Stimulated activated CD8-positive, alpha-beta memory T cell treated with anti-CD3 and anti-CD28 coated beads, Interleukin-7, amount 100 ng/mL, for 48 hours (primary cell): ENCODE measurements around the gene MUL1.
"Not testable (repeated sequence)": the region's sequence is repeated elsewhere in the genome, so short reads cannot be mapped to it uniquely, and the experiment has no call there.

Experiments
- DNase-seq, 2 donors: peaks; one replicate each; pipeline ENCODE4 v3.0.0-alpha.2; 2020; ENCODE audit warnings: low read depth in 1 of 2; ENCODE audit errors: extremely low read depth in 1 of 2

The MUL1 gene

DNA sequence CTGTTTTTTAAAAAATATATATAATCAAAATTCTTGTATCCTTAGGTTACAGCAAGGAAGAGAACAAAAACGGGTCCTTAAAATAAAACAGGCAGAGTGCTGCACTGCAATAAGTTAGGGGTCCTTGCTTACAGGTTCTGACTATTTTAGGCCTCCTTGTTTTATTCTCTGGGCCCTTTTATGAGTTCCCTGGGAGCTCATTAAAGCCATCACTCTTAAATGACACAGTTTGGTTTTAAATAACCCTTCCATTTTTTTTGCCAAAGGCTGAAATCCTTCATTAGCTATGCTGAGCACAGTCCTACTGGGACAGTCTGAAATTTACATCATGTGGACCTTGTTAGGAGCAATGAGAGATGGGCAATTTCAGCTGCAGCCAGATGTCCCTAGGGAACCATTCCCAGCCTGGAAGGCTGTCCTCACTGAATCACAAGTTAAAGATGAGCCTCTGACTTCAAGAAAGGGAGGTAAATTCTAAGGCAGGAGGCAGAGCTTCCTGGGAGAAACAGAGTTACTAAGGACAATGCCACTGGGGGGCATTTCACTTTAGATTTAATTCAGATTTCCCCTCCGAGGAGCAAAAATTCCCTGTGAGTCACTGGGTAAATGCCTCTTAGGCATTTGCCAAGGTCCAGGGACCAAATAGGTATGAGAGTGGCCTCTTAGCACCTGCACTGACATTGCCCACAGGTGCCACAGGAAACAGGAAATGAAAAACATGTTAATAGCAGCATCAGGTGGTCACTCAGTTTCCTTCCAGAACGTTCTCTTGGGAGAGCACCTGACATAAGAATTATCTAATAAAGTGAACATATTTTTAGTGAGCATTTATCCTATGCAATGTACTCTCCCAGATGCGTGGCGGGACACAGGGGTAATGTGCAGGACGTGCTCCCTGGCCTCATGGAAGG is 3.8 kb upstream of the MUL1 start:
- DNase-seq: no peak

GRCh38 chr1:20508411-20508771 is 440 bp upstream of the MUL1 start:
- DNase-seq: no peak

DNA sequence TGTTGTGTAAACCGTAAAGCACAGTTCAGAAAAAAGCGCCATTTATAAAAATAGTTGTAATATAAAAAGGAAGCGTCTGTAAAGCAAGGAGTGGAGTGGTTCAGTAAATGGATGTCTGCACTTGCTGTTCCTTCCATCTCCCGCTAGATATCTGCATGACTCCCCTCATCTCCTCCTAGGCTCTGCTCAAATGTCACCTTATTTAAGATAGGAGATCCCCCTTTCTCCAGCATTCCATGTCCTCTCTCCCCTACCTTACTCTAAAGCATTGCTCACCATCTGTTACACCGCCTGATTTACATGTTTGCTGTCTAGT is 745 bp downstream of the MUL1 start:
- DNase-seq: no peak

GRCh38 chr1:20505488-20505887 is 2.5 kb downstream of the MUL1 start:
- no peak for DNase-seq

- DNase-seq: no peak
Observed at GRCh38 chr1:20500716-20501115, 7.2 kb downstream of the MUL1 start.

DNA sequence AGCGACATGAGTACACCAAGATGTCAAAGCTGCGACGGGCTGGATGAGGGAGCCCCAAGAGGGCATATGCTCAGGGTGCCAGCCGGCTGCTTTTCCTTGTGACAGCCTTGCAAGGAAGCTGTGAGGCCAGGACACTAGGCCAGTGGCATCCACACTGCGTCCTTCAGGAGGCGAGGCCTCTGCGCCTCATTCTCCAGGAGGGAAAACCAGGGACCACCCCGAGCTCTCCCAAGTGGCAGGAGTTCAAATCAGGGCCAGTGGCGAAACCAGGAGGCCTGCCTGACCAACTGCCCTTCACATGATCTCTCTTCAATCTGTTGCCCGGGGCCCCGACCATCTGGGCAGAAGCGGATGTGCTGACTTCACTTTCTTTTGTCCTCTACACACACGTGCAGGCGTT is 8.2 kb downstream of the MUL1 start:
- no peak for DNase-seq

DNA sequence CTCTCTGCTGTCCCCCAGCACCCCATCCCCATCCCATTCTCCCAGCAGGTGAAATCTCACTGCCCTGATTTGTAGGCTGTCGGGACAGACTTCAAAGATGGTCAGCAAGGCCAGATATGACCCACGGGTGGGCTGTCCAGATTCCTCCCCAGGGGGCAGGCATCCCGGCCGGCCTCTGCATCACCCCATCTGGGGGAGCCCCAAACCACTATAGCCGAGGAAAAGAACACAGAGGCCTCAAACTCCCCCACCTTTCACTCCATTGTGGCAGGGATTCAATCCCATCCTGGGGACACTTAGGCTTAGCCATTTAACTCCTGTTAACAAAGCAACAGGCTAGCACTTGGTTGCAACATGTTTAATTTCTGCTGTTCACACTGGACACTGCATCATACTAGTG is 8.8 kb downstream of the MUL1 start:
- no peak for DNase-seq

DNA sequence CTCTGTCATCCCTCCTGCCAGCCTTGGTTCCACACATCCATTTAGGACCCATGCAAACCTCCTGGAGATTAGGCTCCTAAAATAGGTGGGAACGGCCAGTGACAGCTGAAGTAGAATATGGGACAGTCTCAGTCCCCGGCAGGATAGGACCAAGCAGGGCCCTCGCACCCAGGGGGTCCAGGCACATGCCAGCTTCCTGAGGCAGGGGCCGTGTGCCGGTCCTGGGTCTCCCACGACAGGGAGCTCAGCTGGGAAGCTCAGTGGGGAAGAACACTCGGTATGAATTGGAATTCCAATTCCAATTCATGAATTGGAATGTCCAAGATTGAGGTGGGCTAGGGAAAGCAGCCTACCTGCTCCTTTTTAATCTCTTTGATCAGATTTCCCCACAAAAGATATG is 9.8 kb downstream of the MUL1 start:
- no peak for DNase-seq

DNA sequence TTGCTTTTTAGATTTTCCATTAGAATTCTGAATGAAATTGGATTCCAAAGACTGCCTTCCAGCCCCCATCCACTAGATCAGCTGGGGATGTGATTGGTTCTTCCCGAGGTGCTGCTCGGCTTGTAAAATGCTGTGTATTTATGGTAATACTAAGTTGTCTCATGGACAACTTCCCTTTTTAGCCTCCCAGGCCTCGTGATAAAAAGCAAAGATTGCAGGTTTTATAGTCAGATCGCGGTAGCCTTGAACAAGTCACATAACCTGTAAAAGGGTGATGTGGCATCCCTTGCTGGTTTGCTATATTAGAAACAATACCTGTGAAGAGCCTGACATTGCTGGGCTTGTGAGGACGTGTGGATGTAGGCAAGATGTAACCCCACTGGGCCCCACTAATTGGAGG is 10.4 kb downstream of the MUL1 start:
- DNase-seq: no peak

- not testable (repeated sequence) for DNase-seq
Observed at GRCh38 chr1:20496725-20497383, 11.1 kb downstream of the MUL1 start.

GRCh38 chr1:20496241-20496661 is 11.7 kb downstream of the MUL1 start:
- DNase-seq: peak in 1 of 2 donors; percentile 33

- DNase-seq: no peak
Observed at GRCh38 chr1:20495661-20496060, 12.3 kb downstream of the MUL1 start.

GRCh38 chr1:20494609-20495311 is 13.2 kb downstream of the MUL1 start:
- DNase-seq: no peak

GRCh38 chr1:20493839-20494608 is 13.9 kb downstream of the MUL1 start:
- DNase-seq: peak; percentile 46

DNA sequence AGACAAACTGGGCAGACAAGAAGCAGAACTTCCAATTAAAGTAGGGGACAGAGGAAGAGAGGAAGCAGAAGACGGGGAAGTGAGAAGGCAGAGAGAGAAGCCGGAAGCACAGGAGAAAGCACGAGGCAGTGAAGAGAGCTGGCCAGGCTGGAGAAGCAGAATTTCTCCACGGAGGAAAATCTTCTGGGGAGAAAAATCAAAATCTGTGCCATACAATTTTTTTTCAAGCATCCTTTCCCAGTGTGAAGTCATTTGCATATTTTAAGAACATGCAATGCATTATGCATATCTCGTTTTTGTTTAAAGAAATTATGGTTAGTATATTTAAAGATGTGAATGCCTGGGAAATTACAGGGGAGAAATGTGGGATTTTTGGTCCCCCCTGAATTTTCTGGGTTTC is 14.6 kb downstream of the MUL1 start:
- no peak for DNase-seq

- no peak for DNase-seq
Observed at GRCh38 chr1:20492751-20493150, 15.2 kb downstream of the MUL1 start.

DNA sequence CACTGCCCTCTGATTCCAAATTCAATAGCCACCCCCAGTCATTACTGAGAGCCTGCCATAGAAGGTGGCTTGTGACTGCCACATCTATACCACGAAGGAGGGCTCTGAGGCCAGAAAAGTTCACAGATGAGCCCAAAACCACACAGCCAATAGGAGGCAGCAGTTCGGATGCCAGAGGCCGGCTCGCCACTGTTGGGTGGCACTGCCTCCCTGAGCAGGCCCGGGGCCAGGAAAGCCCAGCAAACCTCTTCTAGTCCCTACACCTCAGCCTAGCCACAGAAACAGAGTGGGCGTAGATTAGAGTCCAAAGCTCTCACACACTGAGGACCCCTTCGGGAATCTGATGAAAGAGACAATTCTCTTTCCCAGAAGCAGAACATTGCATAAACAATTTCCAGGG is 16.1 kb downstream of the MUL1 start:
- DNase-seq: no peak

DNA sequence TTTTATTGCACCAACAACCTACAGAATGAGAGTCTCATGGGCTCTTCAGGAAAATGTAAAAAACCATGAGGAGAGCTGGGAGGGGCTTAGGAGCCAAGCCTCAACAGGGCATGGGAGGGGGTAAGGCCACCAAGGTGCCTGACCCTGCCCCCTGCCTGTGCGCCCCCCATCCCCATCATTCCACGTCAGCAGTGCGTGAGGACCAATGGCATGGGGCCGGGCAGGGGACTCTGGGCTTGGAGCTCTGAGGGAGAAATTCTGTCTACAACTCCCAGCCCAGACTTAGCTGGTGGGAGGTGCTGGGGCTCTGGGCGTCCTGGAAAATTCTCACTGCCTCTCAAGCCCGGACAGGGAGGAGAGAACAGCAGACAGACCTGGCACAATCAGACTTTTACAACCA is 16.8 kb downstream of the MUL1 start:
- DNase-seq: no peak

DNA sequence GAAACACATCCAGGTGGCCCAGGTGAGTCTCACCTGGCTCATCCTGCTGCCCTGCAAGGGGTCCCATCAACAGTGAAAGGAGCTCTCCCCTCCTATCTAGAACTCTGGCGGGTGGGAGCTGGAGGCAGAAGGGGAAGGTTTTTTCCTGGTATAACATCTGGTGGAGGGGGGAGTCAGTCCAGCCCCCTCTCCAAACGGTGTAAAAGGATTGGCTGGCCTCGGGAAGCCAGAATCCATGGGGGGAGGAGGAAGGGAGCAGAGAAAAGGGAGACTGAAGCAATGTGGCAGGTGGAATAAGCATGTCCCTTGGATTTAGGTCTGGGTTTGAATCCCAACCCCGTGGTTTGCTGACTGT is 20.7 kb downstream of the MUL1 start:
- DNase-seq: no peak

GRCh38 chr1:20486457-20487235 is 21.3 kb downstream of the MUL1 start:
- no peak for DNase-seq
